Stimulated activated CD8-positive, alpha-beta memory T cell treated with anti-CD3 and anti-CD28 coated beads, Interleukin-4, amount 100 ng/mL, for 1 hour (primary cell): Measurements from ENCODE around the gene SHROOM3.
"Not testable (repeated sequence)": the region's sequence is repeated elsewhere in the genome, so short reads cannot be mapped to it uniquely, and the experiment has no call there.

Experiments used
- DNase-seq, 2 donors: peaks; one replicate each; pipeline ENCODE4 v3.0.0-alpha.2; 2020; ENCODE audit warnings: low read depth in 2 of 2, low spot score in 1 of 2

The SHROOM3 gene

DNA sequence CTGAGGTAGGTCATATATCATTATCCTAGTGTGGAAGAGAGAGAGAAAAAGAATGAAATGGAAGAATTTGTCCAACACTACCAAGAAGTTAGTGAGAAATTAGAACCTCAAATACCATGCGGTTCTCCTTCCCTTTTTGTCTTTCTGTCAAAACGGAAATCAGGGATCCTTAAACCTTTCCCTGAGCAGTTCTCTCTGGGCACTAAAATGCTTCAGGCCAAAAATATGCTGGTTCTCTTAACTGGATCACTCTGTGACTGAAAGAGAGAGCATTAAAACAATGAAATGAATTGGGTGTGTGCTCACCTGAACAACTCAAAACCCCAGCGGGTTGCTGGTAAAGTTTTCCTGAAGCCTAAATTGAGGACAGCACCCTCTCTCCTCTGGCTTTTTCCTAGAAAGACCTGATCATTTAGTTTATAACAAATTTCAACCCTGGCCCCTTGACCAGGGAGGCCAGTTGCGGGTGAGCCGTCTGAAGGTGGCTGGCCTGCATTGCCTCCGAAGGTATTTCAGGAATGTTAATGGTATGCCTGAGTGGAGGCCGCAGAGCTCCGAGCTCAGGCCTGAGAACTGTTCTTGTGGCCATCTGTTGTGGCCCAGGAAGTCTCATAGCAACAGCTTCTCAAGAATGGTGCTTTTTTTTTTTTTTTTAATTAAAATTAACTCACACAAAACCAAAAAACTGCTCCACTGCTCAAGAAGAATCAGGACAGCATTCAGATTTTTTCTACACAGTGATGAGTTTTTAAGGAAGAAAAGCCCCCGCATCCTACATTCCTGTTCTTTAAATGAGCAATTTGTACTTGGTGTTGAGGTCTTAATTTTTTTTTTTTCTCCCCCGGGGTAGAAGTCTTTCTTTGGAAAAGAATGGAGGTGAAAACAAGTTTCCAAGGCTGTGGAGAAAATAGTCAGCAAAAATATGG is 155.1 kb downstream of the SHROOM3 start:
- DNase-seq: no peak

DNA sequence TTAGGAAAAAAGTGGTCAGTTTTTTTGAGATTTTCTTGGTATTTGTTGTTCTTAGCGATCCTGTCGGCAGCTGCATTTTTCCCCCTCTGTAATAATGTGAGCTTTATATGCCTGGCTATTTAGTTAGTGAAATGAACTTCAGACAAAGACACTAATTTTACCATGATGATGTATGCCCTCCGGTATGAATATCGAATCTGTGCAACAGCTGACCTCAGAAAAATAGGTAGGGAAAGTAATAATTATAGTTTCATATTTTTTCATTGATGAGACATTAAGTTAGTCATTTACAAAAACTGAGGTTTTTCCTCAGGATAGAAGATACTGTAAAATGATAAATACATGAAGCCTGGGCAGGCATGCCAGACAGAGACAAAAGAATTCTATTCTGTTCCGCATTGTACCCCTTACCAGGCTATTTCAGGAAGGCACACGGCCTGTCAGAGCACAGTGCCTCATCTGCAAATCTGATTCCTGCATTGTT is 155.8 kb downstream of the SHROOM3 start:
- no peak for DNase-seq

DNA sequence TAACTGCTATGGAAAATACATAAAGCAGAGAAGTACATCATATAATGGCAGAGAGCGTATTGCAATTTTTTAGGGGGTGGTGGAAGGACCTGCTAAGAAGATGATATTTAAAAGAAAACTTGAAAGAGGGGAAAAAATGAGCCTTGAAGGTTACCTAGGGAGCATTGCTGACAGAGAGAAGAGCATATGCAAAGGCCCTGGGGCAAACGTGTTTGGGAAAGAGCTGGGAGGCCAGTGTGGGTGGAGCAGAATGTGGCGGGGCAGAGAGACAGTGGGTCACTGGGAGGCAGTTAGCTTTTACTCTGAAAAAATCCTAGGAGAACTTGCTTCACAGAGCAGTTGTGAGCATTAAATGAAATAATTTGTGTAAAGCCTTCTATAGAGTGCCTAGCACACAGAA is 157.0 kb downstream of the SHROOM3 start:
- DNase-seq: no peak

DNA sequence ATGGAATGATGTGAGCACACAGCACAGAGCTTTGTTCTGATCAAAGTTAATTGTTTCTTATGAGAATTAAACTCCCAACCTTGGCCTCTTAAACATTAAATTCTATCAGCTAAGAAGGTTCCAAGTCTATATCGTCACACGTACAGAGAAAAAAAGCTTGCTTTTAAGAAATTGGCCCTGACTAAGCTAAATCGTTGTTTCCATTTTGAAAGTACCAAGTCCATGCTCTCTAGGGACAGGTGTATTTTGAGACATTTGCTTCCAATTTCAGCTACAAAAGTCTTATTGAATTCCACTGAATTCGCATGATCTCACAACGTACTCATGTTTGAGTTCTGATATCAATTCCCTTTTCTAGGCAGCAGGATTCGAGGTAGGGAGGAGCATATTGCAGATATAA is 157.4 kb downstream of the SHROOM3 start:
- DNase-seq: no peak

DNA sequence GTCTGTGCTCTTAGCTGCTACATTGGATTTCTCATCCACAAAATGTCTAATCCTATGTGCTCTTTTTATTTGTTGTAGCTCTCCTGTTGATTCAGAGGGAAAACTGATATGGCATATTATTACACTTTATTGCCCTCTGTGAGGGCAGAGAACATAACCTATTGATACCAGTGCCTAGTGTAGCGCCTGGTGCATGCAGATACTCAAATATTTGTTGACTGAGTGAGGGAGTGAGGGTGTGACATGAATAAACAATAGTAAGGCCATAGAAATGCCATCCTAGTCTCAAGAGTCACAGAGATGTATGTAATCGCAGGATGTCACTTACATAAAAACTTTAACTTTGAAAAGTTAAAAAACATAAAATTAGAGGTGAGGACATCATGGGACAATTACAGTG is 159.1 kb downstream of the SHROOM3 start:
- DNase-seq: no peak

DNA sequence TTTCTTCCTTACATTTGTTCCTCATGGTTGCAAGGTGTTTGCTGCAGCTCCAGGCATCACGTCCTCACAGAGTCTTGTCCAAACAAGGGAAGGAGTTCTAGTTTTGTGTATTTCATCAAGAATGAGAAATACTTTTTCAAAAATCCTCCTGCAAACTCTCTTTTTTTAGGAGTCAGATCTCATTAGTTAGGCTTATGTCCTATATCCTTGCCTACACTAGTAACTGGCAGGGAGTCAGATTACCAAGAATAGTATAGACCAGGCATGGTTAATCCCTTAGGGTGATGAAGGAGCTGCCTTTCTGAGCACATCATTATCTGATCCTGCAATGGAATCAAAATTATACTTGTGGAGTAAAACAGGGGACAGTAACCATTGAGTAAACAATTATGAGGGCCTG is 160.4 kb downstream of the SHROOM3 start:
- no peak for DNase-seq

DNA sequence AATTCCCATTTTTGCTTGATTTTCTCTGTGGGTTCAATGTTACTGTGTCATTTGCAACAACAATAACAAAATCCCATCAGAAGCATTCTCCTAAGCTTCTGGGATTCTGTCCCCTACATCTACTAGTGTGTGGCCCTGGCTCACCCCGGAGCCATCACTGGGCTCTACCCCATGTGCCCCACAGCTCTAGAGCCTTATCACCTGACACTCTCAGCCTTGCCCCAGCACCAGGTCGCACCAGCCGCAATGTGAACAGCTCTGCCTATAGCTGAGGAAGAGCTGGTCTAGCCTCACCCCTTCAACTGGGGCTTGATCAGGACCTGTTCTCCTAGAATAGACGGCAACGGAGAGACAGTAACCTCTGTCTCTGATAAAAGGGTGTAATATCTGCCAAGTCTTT is 161.7 kb downstream of the SHROOM3 start:
- DNase-seq: no peak

DNA sequence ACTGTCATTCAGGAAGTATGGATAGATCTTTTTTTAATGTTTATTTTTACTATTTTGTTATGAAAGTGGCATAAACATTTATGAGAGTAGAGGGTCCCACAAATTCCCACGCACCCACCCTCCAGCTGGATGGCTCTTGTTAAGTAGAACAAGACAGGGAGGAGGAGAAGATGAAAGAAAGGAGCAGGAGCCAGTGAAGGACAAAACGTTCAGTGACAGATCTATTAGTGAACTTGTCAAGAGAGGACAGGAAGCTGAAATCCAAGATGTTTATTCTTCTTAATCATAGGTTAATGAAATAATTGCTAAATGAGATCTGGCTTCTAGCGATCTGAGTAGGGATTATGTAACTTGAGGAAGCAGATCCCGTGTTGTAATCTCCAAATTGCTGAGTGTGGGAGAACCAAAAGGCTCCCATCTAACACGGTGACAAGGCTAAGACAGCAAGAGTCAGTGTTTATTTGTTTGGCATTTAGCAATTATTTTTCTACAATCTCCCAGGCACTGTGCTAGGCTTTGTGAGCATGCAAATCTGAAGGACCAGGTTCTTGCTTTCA is 162.5 kb downstream of the SHROOM3 start:
- DNase-seq: no peak

DNA sequence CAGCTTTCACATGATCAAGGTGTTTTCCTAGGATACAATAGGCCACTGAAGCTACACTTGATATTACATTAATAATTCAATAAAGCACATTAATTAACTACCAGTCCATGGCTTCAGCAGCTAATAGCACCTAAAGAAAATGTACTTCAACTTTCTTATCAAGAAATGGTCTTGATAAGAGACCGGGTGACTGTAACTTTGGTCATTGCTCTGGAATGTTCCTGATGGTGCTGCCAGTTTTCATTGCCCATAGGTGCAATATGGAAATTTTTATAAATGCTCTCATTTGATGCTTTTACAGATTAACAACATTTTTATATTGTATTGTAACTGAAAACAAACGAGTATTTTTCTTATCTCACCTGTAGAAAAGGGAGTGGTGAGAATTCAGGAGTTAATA is 165.4 kb downstream of the SHROOM3 start:
- no peak for DNase-seq

DNA sequence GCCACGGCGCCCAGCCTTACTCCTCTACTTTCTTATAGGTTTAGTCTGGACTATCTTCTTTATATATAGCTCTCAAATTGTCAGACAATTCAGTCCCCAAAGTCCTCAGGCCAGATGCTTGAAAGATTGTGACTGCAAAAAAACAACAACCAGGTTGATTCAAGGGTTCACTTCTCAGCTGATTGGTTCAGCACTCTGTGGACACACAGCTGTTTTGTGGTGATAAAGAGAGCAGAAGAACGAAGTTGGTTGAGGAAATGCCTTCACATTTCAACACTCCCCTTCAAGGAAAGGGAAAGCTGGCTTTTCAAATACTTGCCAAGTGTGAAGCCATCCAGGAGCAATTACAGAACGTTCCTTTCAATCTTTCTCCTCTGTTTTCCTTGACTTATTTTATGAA is 166.8 kb downstream of the SHROOM3 start:
- no peak for DNase-seq

DNA sequence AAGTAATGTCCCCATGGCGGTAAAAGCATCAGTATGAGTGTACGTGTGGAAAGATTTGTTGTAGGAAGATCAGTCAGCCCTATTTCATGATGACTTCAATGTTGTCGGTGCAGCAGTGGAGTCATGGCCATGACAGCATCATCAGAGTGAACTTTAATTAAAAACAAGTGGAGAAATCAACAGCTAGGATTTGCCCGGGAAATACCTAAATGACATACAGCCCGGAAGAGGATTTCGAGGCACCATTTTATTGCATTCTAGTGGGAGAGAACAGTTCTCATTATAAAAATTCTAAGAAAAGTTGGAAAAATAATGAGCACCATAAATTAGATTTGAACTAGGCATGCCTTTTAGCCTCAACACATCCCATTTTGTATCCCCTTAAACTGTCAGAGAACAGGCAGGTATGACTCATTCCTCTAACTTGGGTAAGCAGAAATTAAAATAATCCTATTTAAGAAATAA is 170.1 kb downstream of the SHROOM3 start:
- DNase-seq: no peak

DNA sequence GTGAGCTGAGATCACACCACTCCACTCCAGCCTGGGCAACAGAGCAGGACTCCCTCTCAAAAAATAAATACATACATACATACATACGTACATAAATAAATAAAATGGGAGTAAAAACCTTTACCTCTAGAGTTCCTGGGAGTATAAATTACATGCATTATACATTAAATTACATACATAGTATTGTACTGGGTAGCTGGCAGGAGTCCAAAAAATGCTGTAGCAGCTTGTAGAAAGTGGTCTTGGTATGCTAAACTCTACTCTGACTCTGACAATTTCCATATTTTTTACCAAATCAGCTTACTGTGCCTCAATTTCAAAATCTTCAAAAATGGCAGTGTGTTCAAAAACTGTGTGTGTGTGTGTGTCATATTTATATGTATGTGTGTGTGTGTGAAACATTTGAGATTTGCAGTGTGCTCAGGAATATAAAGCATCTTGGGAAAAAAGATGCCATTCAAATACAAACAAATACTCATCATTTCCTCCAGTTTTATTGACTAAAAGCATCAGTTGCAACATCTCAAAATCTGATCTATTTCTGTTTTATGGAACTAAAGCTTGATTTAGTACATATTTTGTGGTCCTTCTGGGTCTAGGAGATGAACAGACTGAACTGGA is 171.7 kb downstream of the SHROOM3 start:
- no peak for DNase-seq

DNA sequence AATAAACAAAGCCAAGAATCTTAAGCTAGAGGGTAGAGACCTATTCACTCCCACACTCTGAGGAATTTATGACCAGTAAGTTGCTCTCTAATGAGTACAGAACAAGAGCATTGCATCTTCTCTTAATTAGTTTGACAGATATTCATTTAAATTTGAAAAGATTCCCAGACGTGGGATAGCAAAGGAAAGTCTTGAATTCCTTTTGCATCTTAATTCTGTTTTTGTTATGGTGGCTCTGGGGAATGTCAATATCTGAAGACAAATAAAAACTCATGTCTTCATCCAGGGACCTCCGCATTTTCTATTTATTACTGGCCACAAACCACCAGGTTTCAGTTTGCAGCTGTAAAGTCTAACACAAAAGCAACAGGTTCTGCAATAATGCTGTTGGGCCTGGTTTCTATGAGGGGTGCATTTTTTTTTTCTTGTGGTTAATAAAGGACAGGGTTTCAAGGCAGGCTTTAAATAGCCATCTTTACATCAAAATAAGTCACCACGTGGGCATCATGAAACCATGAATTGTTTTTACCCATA is 172.3 kb downstream of the SHROOM3 start:
- no peak for DNase-seq

DNA sequence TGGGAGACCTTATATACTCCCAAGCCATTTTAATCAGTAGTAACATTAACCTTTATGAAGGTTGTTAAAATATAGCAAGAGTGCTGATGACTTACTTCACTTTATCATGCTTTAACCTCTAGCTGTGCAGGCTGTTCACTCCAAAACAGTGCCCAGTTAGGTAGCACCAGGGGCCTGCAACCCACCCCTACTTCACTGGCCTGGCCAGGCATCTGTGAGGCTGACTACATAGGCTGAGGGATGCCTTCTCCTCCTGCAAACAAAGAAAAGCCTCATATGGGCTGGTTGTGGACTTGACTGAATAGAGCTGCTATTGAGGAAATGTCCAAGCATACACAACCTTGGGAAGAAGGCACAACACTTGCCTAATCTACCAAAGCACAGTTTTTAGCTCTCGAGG is 172.8 kb downstream of the SHROOM3 start:
- DNase-seq: no peak

DNA sequence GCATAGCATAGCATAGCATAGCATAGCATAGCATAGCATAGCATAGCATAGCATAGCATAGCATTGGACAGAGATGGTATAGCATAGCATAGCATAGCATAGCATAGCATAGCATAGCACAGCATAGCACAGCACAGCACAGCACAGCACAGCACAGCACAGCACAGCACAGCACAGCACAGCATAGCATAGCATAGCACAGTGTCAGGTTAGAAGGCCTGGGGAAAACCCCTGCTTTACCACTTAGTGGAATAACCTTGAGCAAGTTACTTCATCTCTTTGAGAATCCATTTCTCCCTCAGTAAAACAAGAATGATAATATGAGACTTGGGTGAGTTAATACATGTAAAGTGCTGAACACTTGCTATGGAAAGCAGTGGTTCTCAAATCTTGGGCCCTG is 173.5 kb downstream of the SHROOM3 start:
- not testable (repeated sequence) for DNase-seq

DNA sequence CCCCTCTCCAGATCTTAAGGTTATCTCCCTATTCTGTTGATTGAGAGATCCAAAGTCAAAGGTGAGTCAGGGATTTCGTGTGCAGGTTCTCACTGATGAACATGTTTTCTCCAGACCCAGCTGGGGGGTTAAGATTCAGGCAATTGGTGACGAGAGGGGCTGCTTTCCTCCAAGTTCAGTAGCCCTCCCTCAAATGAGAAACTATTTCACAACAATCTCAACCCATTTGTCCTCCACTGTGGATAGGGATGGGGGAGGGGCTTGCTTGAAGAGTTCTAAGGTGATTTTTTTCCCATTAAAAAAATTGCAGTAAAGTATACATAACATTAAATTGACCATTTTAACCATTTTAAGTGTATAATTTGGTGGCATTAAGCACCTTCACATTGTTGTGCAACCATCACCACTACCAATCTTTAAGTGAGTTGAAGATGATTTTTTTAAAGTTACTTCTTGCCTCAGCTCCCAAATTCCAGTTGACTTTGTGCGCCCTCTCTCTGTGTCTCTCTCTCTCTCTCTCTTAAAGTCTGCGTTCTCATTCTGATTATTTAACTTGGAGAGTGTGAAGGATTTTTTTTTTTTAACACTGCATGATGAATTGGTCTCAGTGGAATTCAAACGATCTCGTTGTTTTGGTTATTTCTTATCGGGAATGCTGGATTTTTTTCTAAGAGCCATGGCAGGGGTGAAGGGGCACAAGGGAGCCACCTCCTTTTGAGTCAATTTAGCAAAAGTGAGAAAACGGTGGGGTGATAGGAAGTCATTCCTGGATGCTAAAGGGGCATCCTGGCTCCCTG is 175.9 kb downstream of the SHROOM3 start:
- no peak for DNase-seq

DNA sequence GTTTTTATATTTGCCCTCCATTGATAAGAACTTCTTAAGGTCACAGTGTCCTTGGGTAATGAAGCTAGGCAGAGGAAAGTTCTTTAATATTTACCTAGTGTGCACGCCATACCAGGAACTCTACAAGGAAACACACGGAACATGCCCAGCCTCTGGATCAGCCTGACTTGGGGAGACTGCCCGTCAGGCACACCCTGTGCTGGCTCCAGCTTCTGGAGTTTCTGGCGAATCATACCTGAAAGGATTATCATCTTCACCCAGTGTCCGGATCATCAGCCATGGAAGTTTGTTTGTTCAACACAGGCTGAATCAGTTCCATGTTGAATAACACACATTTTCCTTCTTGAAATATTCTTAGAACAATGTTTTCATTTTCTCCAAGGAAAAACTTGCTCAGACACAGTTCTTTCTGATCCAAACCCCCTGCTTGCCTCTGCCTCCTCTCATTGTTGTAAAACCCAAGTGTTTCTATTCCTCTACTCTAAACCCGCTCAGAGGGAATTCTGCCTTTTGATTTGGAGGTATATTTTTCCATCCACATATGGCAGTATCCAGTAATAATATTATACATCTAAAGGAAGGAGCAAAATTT is 176.7 kb downstream of the SHROOM3 start:
- no peak for DNase-seq

DNA sequence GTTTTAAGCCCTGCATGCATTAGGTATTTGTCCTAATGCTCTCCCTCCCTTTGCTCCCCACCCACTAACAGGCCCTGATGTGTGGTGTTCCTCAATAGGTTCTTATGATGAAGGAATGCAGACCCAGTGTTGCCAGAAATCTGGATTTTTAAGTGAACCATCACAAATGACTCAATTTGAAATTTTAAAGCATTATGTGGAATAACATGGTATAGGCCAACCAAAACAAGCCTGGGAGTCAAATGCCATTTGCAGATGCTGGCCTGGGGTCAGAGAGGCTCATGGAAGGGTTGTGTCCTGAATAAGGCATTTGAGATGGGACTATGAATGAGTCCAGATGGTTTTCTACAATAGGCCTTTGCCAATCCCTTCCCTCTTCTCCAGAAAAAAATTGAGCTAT is 179.6 kb downstream of the SHROOM3 start:
- no peak for DNase-seq

DNA sequence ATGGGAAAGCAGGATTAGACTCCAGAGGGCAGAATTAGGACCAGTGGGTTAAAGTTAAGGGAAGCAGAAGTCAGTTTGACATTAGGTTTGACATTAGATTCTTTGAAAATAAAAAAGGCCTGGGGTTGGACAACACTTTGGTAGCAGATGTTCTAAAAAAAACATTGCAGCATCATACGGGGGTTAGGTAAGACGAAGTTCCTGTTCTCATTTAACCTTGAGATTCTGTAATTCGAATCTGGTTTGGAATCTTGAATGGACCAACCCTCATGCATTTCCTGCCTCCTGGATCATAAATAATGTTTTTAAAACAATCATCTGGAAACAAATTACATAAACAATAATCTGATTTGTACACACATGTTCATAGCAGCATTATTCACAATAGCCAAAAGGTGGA is 181.0 kb downstream of the SHROOM3 start:
- no peak for DNase-seq

DNA sequence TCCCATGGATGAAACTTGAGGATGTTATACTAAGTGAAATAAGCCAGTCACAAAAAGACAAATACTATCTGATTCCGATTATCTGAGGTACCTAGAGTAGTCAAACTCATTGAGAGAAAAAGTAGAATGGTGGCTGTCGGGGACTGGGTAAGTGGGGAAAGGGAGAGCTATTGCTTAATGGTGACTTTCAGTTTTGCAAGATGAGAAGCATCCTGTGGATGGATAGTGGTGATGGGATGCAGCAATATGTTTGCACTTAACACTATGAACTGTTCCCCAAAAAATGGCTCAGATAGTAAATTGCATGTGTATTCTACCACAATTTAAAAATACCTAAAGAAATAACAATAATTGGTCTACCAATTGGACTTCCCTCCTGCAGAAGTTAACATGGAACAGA is 181.5 kb downstream of the SHROOM3 start:
- DNase-seq: no peak
